Natural killer cell treated with Interleukin-12 subunit alpha and Interleukin-12 subunit beta and Interleukin-15 and Interleukin-18, amount 100 ng/mL, for 72 hours (primary cell): ENCODE results near the gene SCGB1C1. TPM values are rescaled to one million over a fixed set of nuclear protein-coding genes. Genes with fewer than 3 reads are reported as not detected.
A peak's percentile ranks its signal among the peaks of the same experiment; 100 is the strongest.

ENCODE experiments used
- ATAC-seq, 2 donors: fragments of 150-1000 bp; cut with Tn5 transposase in 1 of 2; sonication (Bioruptor Pico), chemical (Tn5 transposase) in 1 of 2; 2 replicates each; pipeline ENCODE4 v1.10.0; 2021
- DNase-seq: peaks from one replicate; pipeline ENCODE4 v3.0.0; 2022; ENCODE audit warnings: low spot score
- H3K27ac Mint-ChIP-seq, 2 donors: 1 replicate in 1 of 2; 2 replicates in 1 of 2; pipeline ENCODE4 v1.8.0; 2022; ENCODE audit warnings: mixed read lengths in 2 of 2, mild to moderate bottlenecking in 1 of 2, moderate library complexity in 1 of 2
- H3K27me3 Mint-ChIP-seq, 2 donors: 1 replicate in 1 of 2; 2 replicates in 1 of 2; pipeline ENCODE4 v1.8.0; 2022; ENCODE audit warnings: mixed read lengths in 2 of 2
- H3K36me3 Mint-ChIP-seq: one replicate; pipeline ENCODE4 v1.8.0; 2022; ENCODE audit warnings: mixed read lengths
- H3K4me1 Mint-ChIP-seq, 2 donors: 1 replicate in 1 of 2; 2 replicates in 1 of 2; pipeline ENCODE4 v1.8.0; 2022; ENCODE audit warnings: low read depth in 2 of 2, mixed read lengths in 2 of 2, mild to moderate bottlenecking in 1 of 2
- H3K4me3 Mint-ChIP-seq: one replicate; pipeline ENCODE4 v1.8.0; 2022; ENCODE audit warnings: mixed read lengths
- H3K9me3 Mint-ChIP-seq: 2 replicates; pipeline ENCODE4 v1.8.0; 2022; ENCODE audit warnings: mixed read lengths
- total RNA-seq, 2 donors: library from RNA; stranded (reverse); gene quantifications; one replicate each; pipeline ENCODE4 v1.2.3, GENCODE V29; 2022

Gene SCGB1C1
- total RNA-seq, 2 donors from 2014 or later: not detected

- Mint-ChIP-seq H3K9me3 (no peaks in the 10 kb centered on the region), H3K36me3 (no peaks in the 10 kb centered on the region), H3K4me1 (peaks cover 19 to 30% of the 10 kb centered on the region in 2 donors), H3K27ac (no peak overlapping the region), H3K27me3 (no peaks in the 10 kb centered on the region), H3K4me3 (no peak overlapping the region)
- ATAC-seq (no peak), DNase-seq (no peak)
Measured at GRCh38 chr11:200224-201003, 7.5 kb downstream of the SCGB1C1 start.

GRCh38 chr11:201966-202365 lies 9.1 kb downstream of the SCGB1C1 start:
- H3K27me3 Mint-ChIP-seq: no peaks in the 10 kb centered on the region

GRCh38 chr11:202490-202889 lies 9.6 kb downstream of the SCGB1C1 start:
- ATAC-seq: no peak
- peaks cover 29 to 44% of the 10 kb centered on the region in 2 donors for H3K4me1 Mint-ChIP-seq
- no peaks in the 10 kb centered on the region for H3K27me3 Mint-ChIP-seq
- H3K9me3 Mint-ChIP-seq: no peaks in the 10 kb centered on the region
- H3K27ac Mint-ChIP-seq: peak overlapping the region; percentile 51 to 62
- DNase-seq: no peak
- no peaks in the 10 kb centered on the region for H3K36me3 Mint-ChIP-seq
- H3K4me3 Mint-ChIP-seq: peak overlapping the region; percentile 8

More at GRCh38 chr11:201966-202365, 9.1 kb downstream of the SCGB1C1 start:
- ATAC-seq (no peak), DNase-seq (no peak)
- H3K27ac Mint-ChIP-seq: peak overlapping the region; percentile 51 to 62
- H3K36me3 Mint-ChIP-seq: no peaks in the 10 kb centered on the region
- no peaks in the 10 kb centered on the region for H3K9me3 Mint-ChIP-seq
- peak overlapping the region; percentile 8 for H3K4me3 Mint-ChIP-seq
- peaks cover 28 to 40% of the 10 kb centered on the region in 2 donors for H3K4me1 Mint-ChIP-seq

GRCh38 chr11:203056-203944 lies 10.4 kb downstream of the SCGB1C1 start:
- H3K36me3 Mint-ChIP-seq: no peaks in the 10 kb centered on the region
- H3K4me1 Mint-ChIP-seq: peaks cover 37 to 46% of the 10 kb centered on the region in 2 donors
- no peak for DNase-seq
- peak overlapping the region; percentile 51 to 62 for H3K27ac Mint-ChIP-seq
- no peak for ATAC-seq
- H3K27me3 Mint-ChIP-seq: no peaks in the 10 kb centered on the region
- H3K4me3 Mint-ChIP-seq: peak overlapping the region; percentile 64
- H3K9me3 Mint-ChIP-seq: no peaks in the 10 kb centered on the region

GRCh38 chr11:203945-204586 lies 11.2 kb downstream of the SCGB1C1 start:
- ATAC-seq (no peak), DNase-seq (no peak)
- H3K4me1 Mint-ChIP-seq: peaks cover 38 to 46% of the 10 kb centered on the region in 2 donors
- H3K4me3 Mint-ChIP-seq: peak overlapping the region; percentile 64
- H3K36me3 Mint-ChIP-seq: no peaks in the 10 kb centered on the region
- H3K27ac Mint-ChIP-seq: peak overlapping the region; percentile 51 to 62
- no peaks in the 10 kb centered on the region for H3K9me3 Mint-ChIP-seq
- H3K27me3 Mint-ChIP-seq: no peaks in the 10 kb centered on the region

- H3K4me1 Mint-ChIP-seq: peaks cover 38 to 47% of the 10 kb centered on the region in 2 donors
- no peak for DNase-seq
- no peak overlapping the region for H3K27ac Mint-ChIP-seq
- ATAC-seq: no peak
- no peaks in the 10 kb centered on the region for H3K36me3 Mint-ChIP-seq
- no peaks in the 10 kb centered on the region for H3K27me3 Mint-ChIP-seq
- H3K9me3 Mint-ChIP-seq: no peaks in the 10 kb centered on the region
- H3K4me3 Mint-ChIP-seq: no peak overlapping the region
Measured at GRCh38 chr11:204587-205109, 11.8 kb downstream of the SCGB1C1 start.

- ATAC-seq (no peak), DNase-seq (no peak)
- H3K36me3 Mint-ChIP-seq: no peaks in the 10 kb centered on the region
- peaks cover 44 to 53% of the 10 kb centered on the region in 2 donors for H3K4me1 Mint-ChIP-seq
- no peak overlapping the region for H3K27ac Mint-ChIP-seq
- H3K27me3 Mint-ChIP-seq: no peaks in the 10 kb centered on the region
- H3K9me3 Mint-ChIP-seq: no peaks in the 10 kb centered on the region
- H3K4me3 Mint-ChIP-seq: peak overlapping the region; percentile 47
Measured at GRCh38 chr11:205221-206001, 12.5 kb downstream of the SCGB1C1 start.

GRCh38 chr11:206002-206384 lies 13.1 kb downstream of the SCGB1C1 start:
- Mint-ChIP-seq H3K27ac (peak overlapping the region; percentile 98 to 99), H3K36me3 (no peaks in the 10 kb centered on the region), H3K4me3 (peak overlapping the region; percentile 96), H3K4me1 (peaks cover 44 to 53% of the 10 kb centered on the region in 2 donors), H3K27me3 (no peaks in the 10 kb centered on the region), H3K9me3 (no peaks in the 10 kb centered on the region)
- no peak for DNase-seq
- no peak for ATAC-seq

GRCh38 chr11:206526-207207 lies 13.8 kb downstream of the SCGB1C1 start:
- DNase-seq: no peak
- H3K36me3 Mint-ChIP-seq: no peaks in the 10 kb centered on the region

GRCh38 chr11:207208-207862 lies 14.5 kb downstream of the SCGB1C1 start, which contains the start of the genes BET1L and RIC8A:
BET1L (minus strand) TSS chr11:207399; CDS start chr11:207321, 78 bp downstream.
RIC8A (plus strand) TSS chr11:207708; CDS start chr11:208855, 1,147 bp downstream.
- peak within 1 kb of the TSS; percentile 98 to 99 for H3K27ac Mint-ChIP-seq
- no peaks in the 10 kb centered on the region for H3K9me3 Mint-ChIP-seq
- ATAC-seq (peak; percentile 92 to 94), DNase-seq (peak; percentile 99)
- H3K4me3 Mint-ChIP-seq: peak within 1 kb of the TSS; percentile 96
- peaks cover 41 to 51% of the 10 kb centered on the region in 2 donors for H3K4me1 Mint-ChIP-seq
- no peaks in the 10 kb centered on the region for H3K36me3 Mint-ChIP-seq
- H3K27me3 Mint-ChIP-seq: no peaks in the 10 kb centered on the region

More at GRCh38 chr11:206526-207207, 13.8 kb downstream of the SCGB1C1 start:
- Mint-ChIP-seq H3K27me3 (no peaks in the 10 kb centered on the region), H3K9me3 (no peaks in the 10 kb centered on the region), H3K27ac (peak overlapping the region; percentile 98 to 99), H3K4me3 (peak overlapping the region; percentile 96), H3K4me1 (peaks cover 44 to 55% of the 10 kb centered on the region in 2 donors)
- ATAC-seq: no peak

- Mint-ChIP-seq H3K27me3 (no peaks in the 10 kb centered on the region), H3K4me1 (peaks cover 38 to 48% of the 10 kb centered on the region in 2 donors), H3K4me3 (peak overlapping the region; percentile 96), H3K36me3 (no peaks in the 10 kb centered on the region), H3K9me3 (no peaks in the 10 kb centered on the region), H3K27ac (peak overlapping the region; percentile 98 to 99)
- peak in 1 of 2 donors; percentile 25 for ATAC-seq
- no peak for DNase-seq
Measured at GRCh38 chr11:207863-208180, 14.9 kb downstream of the SCGB1C1 start.
